ENCODE data around the gene LTBP2. TPM values are rescaled to one million over a fixed set of nuclear protein-coding genes. Genes with fewer than 3 reads are reported as not detected.
"Not testable (repeated sequence)": the region's sequence is repeated elsewhere in the genome, so short reads cannot be mapped to it uniquely, and the experiment has no call there.

Gene LTBP2
- total and polyA plus RNA-seq, 2 experiments from 2014 or later = 7.6 to 8.6 TPM

DNA sequence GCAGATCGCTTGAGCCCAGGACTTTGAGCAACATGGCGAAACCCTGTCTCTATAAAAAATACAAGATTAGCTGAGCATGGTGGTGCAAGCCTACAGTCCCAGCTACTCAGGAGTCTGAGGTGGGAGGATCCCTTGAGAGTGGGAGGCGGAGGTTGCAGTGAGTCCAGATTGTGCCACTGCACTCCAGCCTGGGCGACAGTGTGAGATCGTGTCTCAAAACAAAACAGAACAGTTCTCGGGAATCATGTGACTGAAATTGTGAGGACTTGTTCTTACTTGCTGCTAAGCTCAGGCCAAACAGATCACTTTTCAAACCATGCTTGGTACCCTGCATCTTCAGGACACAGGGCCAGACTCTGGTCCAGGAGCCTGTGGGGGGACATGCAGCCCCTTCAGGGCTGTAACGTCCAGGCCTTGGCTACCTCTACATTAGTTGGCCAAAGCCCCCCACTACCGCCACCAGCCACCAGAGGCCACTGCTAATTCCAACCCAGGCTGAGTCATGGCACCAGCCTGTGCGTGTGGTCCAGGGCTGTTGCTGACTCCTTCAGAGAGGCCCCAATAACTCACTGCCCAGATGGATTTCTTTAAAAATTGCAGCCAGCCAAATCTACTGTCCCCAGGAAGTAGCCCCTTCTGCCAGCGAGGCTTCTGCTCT, 152.6 kb downstream of the LTBP2 start:
- TF ChIP-seq, protein P1, sequence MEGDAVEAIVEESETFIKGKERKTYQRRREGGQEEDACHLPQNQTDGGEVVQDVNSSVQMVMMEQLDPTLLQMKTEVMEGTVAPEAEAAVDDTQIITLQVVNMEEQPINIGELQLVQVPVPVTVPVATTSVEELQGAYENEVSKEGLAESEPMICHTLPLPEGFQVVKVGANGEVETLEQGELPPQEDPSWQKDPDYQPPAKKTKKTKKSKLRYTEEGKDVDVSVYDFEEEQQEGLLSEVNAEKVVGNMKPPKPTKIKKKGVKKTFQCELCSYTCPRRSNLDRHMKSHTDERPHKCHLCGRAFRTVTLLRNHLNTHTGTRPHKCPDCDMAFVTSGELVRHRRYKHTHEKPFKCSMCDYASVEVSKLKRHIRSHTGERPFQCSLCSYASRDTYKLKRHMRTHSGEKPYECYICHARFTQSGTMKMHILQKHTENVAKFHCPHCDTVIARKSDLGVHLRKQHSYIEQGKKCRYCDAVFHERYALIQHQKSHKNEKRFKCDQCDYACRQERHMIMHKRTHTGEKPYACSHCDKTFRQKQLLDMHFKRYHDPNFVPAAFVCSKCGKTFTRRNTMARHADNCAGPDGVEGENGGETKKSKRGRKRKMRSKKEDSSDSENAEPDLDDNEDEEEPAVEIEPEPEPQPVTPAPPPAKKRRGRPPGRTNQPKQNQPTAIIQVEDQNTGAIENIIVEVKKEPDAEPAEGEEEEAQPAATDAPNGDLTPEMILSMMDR (IDR thresholded peaks at IDR 0.05; ENCODE audit: poor library complexity) = peak; percentile 34
- no peak for TF ChIP-seq EZH2 (IDR thresholded peaks at IDR 0.05; ENCODE audit: borderline replicate concordance)
- DNase-seq (ENCODE audit: low spot score) = peak; percentile 47

GRCh38 chr14:74457565-74457895, 154.5 kb downstream of the LTBP2 start:
- no peak for DNase-seq (ENCODE audit: low spot score)
- H4K20me1 ChIP-seq (ENCODE audit: insufficient read depth, poor library complexity, severe bottlenecking) = no peaks in the 10 kb centered on the region
- no peaks in the 10 kb centered on the region for H3K79me2 ChIP-seq
- no peak overlapping the region for H2AFZ ChIP-seq
- H3K4me3 ChIP-seq = no peak overlapping the region
- H3K4me1 ChIP-seq (ENCODE audit: insufficient read depth) = no peaks in the 10 kb centered on the region
- TF ChIP-seq EZH2 (IDR thresholded peaks at IDR 0.05; ENCODE audit: borderline replicate concordance) (no peak), EZH2phosphoT487 (IDR thresholded peaks at IDR 0.05; ENCODE audit: low read depth, severe bottlenecking, unreplicated experiment) (no peak)
- TF ChIP-seq, protein P1 (IDR thresholded peaks at IDR 0.05; ENCODE audit: poor library complexity) = no peak
- no peak overlapping the region for H3K4me2 ChIP-seq
- H3K36me3 ChIP-seq (replicated peaks; ENCODE audit: insufficient read depth, low read depth) = no peaks in the 10 kb centered on the region
- no peaks in the 10 kb centered on the region for H3K27me3 ChIP-seq
- 82% methylated on average over 4 of the region's 4 CpGs for WGBS (ENCODE audit: low lambda C conversion rate, missing lambda C conversion rate)
- no peak overlapping the region for H3K27ac ChIP-seq
- no peaks in the 10 kb centered on the region for H3K9me3 ChIP-seq (ENCODE audit: low read depth)
- H3K9me2 ChIP-seq (replicated peaks; ENCODE audit: insufficient read depth) = no peaks in the 10 kb centered on the region

More for the DNA sequence above, 152.6 kb downstream of the LTBP2 start:
- no peak overlapping the region for H3K4me2 ChIP-seq
- no peaks in the 10 kb centered on the region for H3K27me3 ChIP-seq
- no peak overlapping the region for H2AFZ ChIP-seq
- H3K27ac ChIP-seq = no peak overlapping the region
- WGBS (ENCODE audit: low lambda C conversion rate, missing lambda C conversion rate) = 62% methylated on average over 10 of the region's 10 CpGs
- no peaks in the 10 kb centered on the region for H3K79me2 ChIP-seq
- no peaks in the 10 kb centered on the region for H3K36me3 ChIP-seq (replicated peaks; ENCODE audit: insufficient read depth, low read depth)
- H4K20me1 ChIP-seq (ENCODE audit: insufficient read depth, poor library complexity, severe bottlenecking) = no peaks in the 10 kb centered on the region
- no peaks in the 10 kb centered on the region for H3K9me3 ChIP-seq (ENCODE audit: low read depth)
- no peaks in the 10 kb centered on the region for H3K4me1 ChIP-seq (ENCODE audit: insufficient read depth)
- no peak overlapping the region for H3K4me3 ChIP-seq
- no peaks in the 10 kb centered on the region for H3K9me2 ChIP-seq (replicated peaks; ENCODE audit: insufficient read depth)

GRCh38 chr14:74456684-74457564, 155.1 kb downstream of the LTBP2 start:
- Histone ChIP-seq H3K4me1 (ENCODE audit: insufficient read depth) (no peaks in the 10 kb centered on the region), H3K36me3 (replicated peaks; ENCODE audit: insufficient read depth, low read depth) (no peaks in the 10 kb centered on the region), H3K9me3 (ENCODE audit: low read depth) (no peaks in the 10 kb centered on the region), H3K4me2 (no peak overlapping the region), H3K9me2 (replicated peaks; ENCODE audit: insufficient read depth) (no peaks in the 10 kb centered on the region), H4K20me1 (ENCODE audit: insufficient read depth, poor library complexity, severe bottlenecking) (no peaks in the 10 kb centered on the region), H3K4me3 (no peak overlapping the region), H3K27ac (no peak overlapping the region), H2AFZ (no peak overlapping the region), H3K27me3 (no peaks in the 10 kb centered on the region), H3K79me2 (no peaks in the 10 kb centered on the region)
- WGBS (ENCODE audit: low lambda C conversion rate, missing lambda C conversion rate) = 84% methylated on average over 16 of the region's 17 CpGs
- TF ChIP-seq EZH2phosphoT487 (IDR thresholded peaks at IDR 0.05; ENCODE audit: low read depth, severe bottlenecking, unreplicated experiment) = no peak
- no peak for DNase-seq (ENCODE audit: low spot score)

DNA sequence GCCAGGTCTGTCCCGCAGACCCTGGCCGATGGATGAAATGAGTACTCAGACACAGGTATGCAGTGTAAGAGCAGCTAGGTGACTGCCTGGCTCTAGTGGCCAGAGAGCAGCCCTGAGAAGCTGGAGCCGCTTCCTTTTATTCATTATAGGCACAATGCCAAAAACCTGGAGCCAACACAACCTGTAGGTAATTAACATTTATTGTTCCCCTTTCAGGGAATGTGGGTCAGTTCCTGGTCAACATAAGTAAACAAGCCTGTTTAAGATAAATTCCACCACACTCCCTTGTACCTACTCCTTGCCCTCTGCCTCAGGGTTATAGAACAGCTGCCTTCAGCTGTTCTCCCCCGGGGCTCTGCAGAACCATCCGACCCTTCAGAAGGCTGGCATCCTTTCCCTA, 157.6 kb downstream of the LTBP2 start:
- not testable (repeated sequence) for H3K27ac ChIP-seq; H3K4me2 ChIP-seq; H3K9me2 ChIP-seq (replicated peaks; ENCODE audit: insufficient read depth); H3K4me3 ChIP-seq; H3K27me3 ChIP-seq; H3K4me1 ChIP-seq (ENCODE audit: insufficient read depth); H2AFZ ChIP-seq; H3K9me3 ChIP-seq (ENCODE audit: low read depth); H4K20me1 ChIP-seq (ENCODE audit: insufficient read depth, poor library complexity, severe bottlenecking); H3K36me3 ChIP-seq (replicated peaks; ENCODE audit: insufficient read depth, low read depth); H3K79me2 ChIP-seq; DNase-seq (ENCODE audit: low spot score)
- WGBS (ENCODE audit: low lambda C conversion rate, missing lambda C conversion rate) = 82% methylated on average over 5 of the region's 5 CpGs

Other genes with a start within 250 kb of the LTBP2 start
- gene SYNDIG1L, start 186.0 kb downstream of the LTBP2 start, total RNA-seq = not detected in 2 replicates
- gene SYNDIG1L, start 186.0 kb downstream of the LTBP2 start, polyA plus RNA-seq = 0.40 TPM in 1 of 2 replicates, not detected in the other
- gene NPC2, start 118.9 kb downstream of the LTBP2 start, total RNA-seq = 1,339 and 1,684 TPM in 2 replicates
- gene NPC2, start 118.9 kb downstream of the LTBP2 start, polyA plus RNA-seq = 585 and 602 TPM in 2 replicates
- 17.4 and 21.5 TPM in 2 replicates for gene ISCA2, start 118.5 kb downstream of the LTBP2 start, total RNA-seq
- gene ISCA2, start 118.5 kb downstream of the LTBP2 start, polyA plus RNA-seq = 80.2 and 80.3 TPM in 2 replicates
- gene AREL1, start 100.8 kb upstream of the LTBP2 start, total RNA-seq = 31.7 and 41.3 TPM in 2 replicates
- 11.4 and 13.9 TPM in 2 replicates for gene AREL1, start 100.8 kb upstream of the LTBP2 start, polyA plus RNA-seq
- gene FCF1, start 100.9 kb upstream of the LTBP2 start, total RNA-seq = 32.9 and 43.6 TPM in 2 replicates
- gene FCF1, start 100.9 kb upstream of the LTBP2 start, polyA plus RNA-seq = 11.3 and 12.3 TPM in 2 replicates
- 31.5 and 44.8 TPM in 2 replicates for gene YLPM1, start 151.1 kb upstream of the LTBP2 start, total RNA-seq
- gene YLPM1, start 151.1 kb upstream of the LTBP2 start, polyA plus RNA-seq = 20.2 and 21.2 TPM in 2 replicates

Data from hepatocyte (in vitro differentiated cells).